ENCODE results near the gene PER1. TPM values are rescaled to one million over a fixed set of nuclear protein-coding genes. Genes with fewer than 3 reads are reported as not detected.

Gene PER1
- total RNA-seq, 1 donor from 2014 or later, result 30.0 TPM

GRCh38 chr17:8146381-8147140 is 5.6 kb downstream of the PER1 start:
- DNase-seq (ENCODE audit: low spot score), result no peak
- Mint-ChIP-seq H3K27ac (ENCODE audit: unreplicated experiment) (no peak overlapping the region), H3K4me1 (ENCODE audit: unreplicated experiment) (peaks cover 3% of the 10 kb centered on the region), H3K9me3 (ENCODE audit: unreplicated experiment) (no peaks in the 10 kb centered on the region), H3K4me3 (ENCODE audit: unreplicated experiment) (no peak overlapping the region), H3K27me3 (ENCODE audit: unreplicated experiment) (peaks cover 14% of the 10 kb centered on the region), H3K36me3 (ENCODE audit: low read depth, unreplicated experiment) (peaks cover 30% of the 10 kb centered on the region)
- no peak for TF ChIP-seq CTCF (IDR thresholded peaks at IDR 0.05; ENCODE audit: unreplicated experiment)

GRCh38 chr17:8145811-8146210 is 6.4 kb downstream of the PER1 start:
- H3K27me3 Mint-ChIP-seq (ENCODE audit: unreplicated experiment), result peaks cover 16% of the 10 kb centered on the region
- H3K4me1 Mint-ChIP-seq (ENCODE audit: unreplicated experiment), result no peaks in the 10 kb centered on the region
- no peak for DNase-seq (ENCODE audit: low spot score)
- no peak overlapping the region for H3K27ac Mint-ChIP-seq (ENCODE audit: unreplicated experiment)
- H3K9me3 Mint-ChIP-seq (ENCODE audit: unreplicated experiment), result no peaks in the 10 kb centered on the region
- peaks cover 37% of the 10 kb centered on the region for H3K36me3 Mint-ChIP-seq (ENCODE audit: low read depth, unreplicated experiment)
- TF ChIP-seq CTCF (IDR thresholded peaks at IDR 0.05; ENCODE audit: unreplicated experiment), result no peak
- no peak overlapping the region for H3K4me3 Mint-ChIP-seq (ENCODE audit: unreplicated experiment)

GRCh38 chr17:8144401-8145231 is 7.6 kb downstream of the PER1 start:
- Mint-ChIP-seq H3K27ac (ENCODE audit: unreplicated experiment) (no peak overlapping the region), H3K27me3 (ENCODE audit: unreplicated experiment) (peaks cover 18% of the 10 kb centered on the region), H3K4me3 (ENCODE audit: unreplicated experiment) (no peak overlapping the region), H3K36me3 (ENCODE audit: low read depth, unreplicated experiment) (peaks cover 38% of the 10 kb centered on the region), H3K9me3 (ENCODE audit: unreplicated experiment) (no peaks in the 10 kb centered on the region), H3K4me1 (ENCODE audit: unreplicated experiment) (no peaks in the 10 kb centered on the region)
- no peak for TF ChIP-seq CTCF (IDR thresholded peaks at IDR 0.05; ENCODE audit: unreplicated experiment)
- DNase-seq (ENCODE audit: low spot score), result no peak

- peaks cover 18% of the 10 kb centered on the region for H3K27me3 Mint-ChIP-seq (ENCODE audit: unreplicated experiment)
- H3K9me3 Mint-ChIP-seq (ENCODE audit: unreplicated experiment), result no peaks in the 10 kb centered on the region
- H3K27ac Mint-ChIP-seq (ENCODE audit: unreplicated experiment), result no peak overlapping the region
- H3K4me3 Mint-ChIP-seq (ENCODE audit: unreplicated experiment), result peak overlapping the region; percentile 42
- TF ChIP-seq CTCF (IDR thresholded peaks at IDR 0.05; ENCODE audit: unreplicated experiment), result no peak
- no peaks in the 10 kb centered on the region for H3K4me1 Mint-ChIP-seq (ENCODE audit: unreplicated experiment)
- H3K36me3 Mint-ChIP-seq (ENCODE audit: low read depth, unreplicated experiment), result peaks cover 35% of the 10 kb centered on the region
- DNase-seq (ENCODE audit: low spot score), result no peak
Measured at GRCh38 chr17:8143581-8144400, 8.4 kb downstream of the PER1 start.
